ENCODE data around the gene CA10. TPM values are rescaled to one million over a fixed set of nuclear protein-coding genes. Genes with fewer than 3 reads are reported as not detected.

Gene CA10
- total RNA-seq, 1 donor, result not detected

DNA sequence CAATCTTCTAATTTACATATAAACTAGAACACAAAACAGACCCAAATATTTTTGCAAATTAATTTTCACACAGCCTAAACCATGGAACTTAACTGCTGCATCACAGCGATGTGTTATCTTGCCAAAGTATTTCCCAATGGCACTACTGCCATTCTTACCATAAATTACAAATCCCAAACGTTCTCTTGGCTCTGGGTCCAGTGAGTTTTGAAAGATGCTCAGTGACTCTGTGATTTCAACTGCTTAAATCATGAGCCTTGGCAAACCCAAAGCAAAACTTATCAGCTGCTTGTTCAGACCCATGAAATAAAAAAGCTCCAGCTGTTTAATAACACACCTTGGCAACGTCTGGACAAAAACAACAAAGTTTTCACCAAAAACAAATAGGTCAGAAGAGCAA lies 223.0 kb downstream of the CA10 start:
- H3K4me3 ChIP-seq (ENCODE audit: low read depth, low read length), result no peak overlapping the region
- TF ChIP-seq, protein P1, sequence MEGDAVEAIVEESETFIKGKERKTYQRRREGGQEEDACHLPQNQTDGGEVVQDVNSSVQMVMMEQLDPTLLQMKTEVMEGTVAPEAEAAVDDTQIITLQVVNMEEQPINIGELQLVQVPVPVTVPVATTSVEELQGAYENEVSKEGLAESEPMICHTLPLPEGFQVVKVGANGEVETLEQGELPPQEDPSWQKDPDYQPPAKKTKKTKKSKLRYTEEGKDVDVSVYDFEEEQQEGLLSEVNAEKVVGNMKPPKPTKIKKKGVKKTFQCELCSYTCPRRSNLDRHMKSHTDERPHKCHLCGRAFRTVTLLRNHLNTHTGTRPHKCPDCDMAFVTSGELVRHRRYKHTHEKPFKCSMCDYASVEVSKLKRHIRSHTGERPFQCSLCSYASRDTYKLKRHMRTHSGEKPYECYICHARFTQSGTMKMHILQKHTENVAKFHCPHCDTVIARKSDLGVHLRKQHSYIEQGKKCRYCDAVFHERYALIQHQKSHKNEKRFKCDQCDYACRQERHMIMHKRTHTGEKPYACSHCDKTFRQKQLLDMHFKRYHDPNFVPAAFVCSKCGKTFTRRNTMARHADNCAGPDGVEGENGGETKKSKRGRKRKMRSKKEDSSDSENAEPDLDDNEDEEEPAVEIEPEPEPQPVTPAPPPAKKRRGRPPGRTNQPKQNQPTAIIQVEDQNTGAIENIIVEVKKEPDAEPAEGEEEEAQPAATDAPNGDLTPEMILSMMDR (IDR thresholded peaks at IDR 0.05; ENCODE audit: insufficient read depth, low read depth, low read length), result no peak
- no peak for DNase-seq (ENCODE audit: low read depth)

DNA sequence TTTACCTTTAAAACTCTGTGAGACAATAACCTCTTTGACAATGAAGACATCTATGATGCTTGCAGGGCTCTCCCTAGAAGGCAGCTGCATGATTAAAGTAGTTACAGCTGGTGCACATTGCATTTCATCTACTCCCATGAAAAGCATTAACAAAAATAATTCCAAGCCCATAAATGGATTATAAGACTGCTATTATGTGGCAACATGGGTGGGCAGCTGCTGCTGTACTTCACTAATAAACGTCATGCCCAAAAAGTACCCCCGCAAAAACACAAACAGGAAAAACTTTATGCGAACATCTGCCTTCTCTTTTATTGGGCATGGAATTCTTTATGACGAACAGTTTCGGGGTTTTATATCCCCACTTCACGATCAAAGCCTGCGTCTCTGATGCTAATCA lies 224.9 kb downstream of the CA10 start:
- TF ChIP-seq, protein P1 (IDR thresholded peaks at IDR 0.05; ENCODE audit: insufficient read depth, low read depth, low read length), result no peak
- DNase-seq (ENCODE audit: low read depth), result no peak
- no peak overlapping the region for H3K4me3 ChIP-seq (ENCODE audit: low read depth, low read length)

GRCh38 chr17:51926448-51926847 lies 232.1 kb downstream of the CA10 start:
- H3K4me3 ChIP-seq (ENCODE audit: low read depth, low read length), result no peak overlapping the region
- DNase-seq (ENCODE audit: low read depth), result no peak
- TF ChIP-seq, protein P1 (IDR thresholded peaks at IDR 0.05; ENCODE audit: insufficient read depth, low read depth, low read length), result no peak

- no peak for DNase-seq (ENCODE audit: low read depth)
- TF ChIP-seq, protein P1 (IDR thresholded peaks at IDR 0.05; ENCODE audit: insufficient read depth, low read depth, low read length), result no peak
- no peak overlapping the region for H3K4me3 ChIP-seq (ENCODE audit: low read depth, low read length)
Observed at GRCh38 chr17:51921500-51921899, 237.0 kb downstream of the CA10 start.

GRCh38 chr17:51914577-51914976 lies 243.9 kb downstream of the CA10 start:
- no peak for DNase-seq (ENCODE audit: low read depth)
- no peak overlapping the region for H3K4me3 ChIP-seq (ENCODE audit: low read depth, low read length)
- TF ChIP-seq, protein P1 (IDR thresholded peaks at IDR 0.05; ENCODE audit: insufficient read depth, low read depth, low read length), result no peak

GRCh38 chr17:51913491-51914205 lies 244.9 kb downstream of the CA10 start:
- no peak overlapping the region for H3K4me3 ChIP-seq (ENCODE audit: low read depth, low read length)
- DNase-seq (ENCODE audit: low read depth), result no peak
- TF ChIP-seq, protein P1 (IDR thresholded peaks at IDR 0.05; ENCODE audit: insufficient read depth, low read depth, low read length), result no peak

GRCh38 chr17:51912939-51913338 lies 245.6 kb downstream of the CA10 start:
- DNase-seq (ENCODE audit: low read depth), result no peak
- H3K4me3 ChIP-seq (ENCODE audit: low read depth, low read length), result no peak overlapping the region
- TF ChIP-seq, protein P1 (IDR thresholded peaks at IDR 0.05; ENCODE audit: insufficient read depth, low read depth, low read length), result no peak
